Dermis blood vessel endothelial cell (primary cell): ENCODE data around the gene AXIN2. TPM values are rescaled to one million over a fixed set of nuclear protein-coding genes. Genes with fewer than 3 reads are reported as not detected.
"Not testable (repeated sequence)": the region's sequence is repeated elsewhere in the genome, so short reads cannot be mapped to it uniquely, and the experiment has no call there.

Experiments used
- DNase-seq: peaks from one replicate; pipeline ENCODE4 v3.0.0; 2010
- total RNA-seq: library from RNA; depleted of rRNA; stranded (reverse); fragments of >200 nt; gene quantifications from 2 replicates; pipeline ENCODE4 v1.2.3, GENCODE V29; 2014

The AXIN2 gene
- total RNA-seq, 1 donor from 2014 or later = 3.6 TPM

DNA sequence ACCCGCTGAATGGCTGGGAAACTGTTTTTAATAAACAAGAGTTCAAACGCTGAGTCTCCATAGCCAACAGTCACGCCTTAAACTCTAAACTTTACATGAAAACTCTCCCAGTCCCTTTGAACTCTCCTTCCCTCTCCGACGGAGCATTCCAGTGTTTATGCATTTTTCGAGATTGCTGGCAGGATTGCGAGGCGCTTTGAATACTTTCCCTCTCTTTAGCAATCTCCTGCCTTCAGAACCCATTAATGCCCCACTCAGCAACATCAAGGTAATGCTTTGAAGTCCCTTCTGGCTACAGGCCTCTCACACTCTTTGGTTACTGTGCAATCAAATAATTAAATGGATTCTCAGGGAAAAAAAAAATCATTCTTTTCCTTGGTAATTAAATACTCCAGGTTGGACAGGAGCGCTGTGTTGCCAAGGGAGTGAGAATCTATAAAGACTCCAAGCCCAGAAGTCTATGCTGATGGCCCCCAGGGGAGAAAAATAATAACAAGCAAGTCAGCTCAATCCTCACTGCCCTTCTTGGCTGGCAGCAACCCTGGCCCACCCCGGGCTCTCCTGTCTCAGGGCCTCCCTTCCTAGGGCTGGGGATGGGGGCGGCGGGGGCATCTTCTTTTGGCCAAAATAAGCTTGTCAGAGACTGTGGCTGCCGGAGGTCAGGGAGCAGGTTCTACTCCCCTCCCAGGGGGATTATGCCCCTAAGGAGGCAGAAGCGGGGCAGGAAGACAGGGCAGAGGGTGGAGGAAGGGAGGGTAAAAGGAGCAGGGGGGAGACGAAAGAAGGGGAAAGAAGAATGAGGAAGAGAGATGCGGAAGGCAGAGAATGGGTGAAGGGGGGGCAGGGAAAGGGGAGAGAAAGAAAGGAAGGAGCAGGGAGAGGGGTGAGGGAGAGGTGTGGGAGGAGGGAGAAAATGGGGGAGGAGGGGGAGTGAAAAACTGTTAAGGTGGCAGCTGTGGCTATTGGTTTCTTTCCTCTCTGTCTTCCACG lies 45.2 kb downstream of the AXIN2 start:
- DNase-seq = no peak

DNA sequence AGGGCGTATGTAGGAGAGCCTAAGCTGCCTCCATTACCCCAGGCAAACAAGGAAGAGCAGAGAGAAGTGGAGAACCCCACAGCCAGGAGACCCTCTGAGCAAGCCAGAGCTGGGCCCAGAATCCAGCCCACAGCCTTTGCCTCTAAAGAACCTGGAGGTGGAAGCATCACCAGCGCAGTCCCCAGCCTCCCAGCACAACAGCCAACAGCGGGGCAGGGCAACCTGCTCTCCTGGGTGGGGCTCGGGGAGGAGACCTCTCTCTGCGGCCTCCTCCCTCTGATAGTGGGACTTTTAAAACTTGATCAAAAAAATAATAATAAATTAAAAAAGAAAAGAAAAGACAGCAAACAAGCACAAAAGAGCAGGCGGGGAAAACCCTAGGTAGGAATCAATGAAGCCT lies 45.9 kb downstream of the AXIN2 start:
- DNase-seq = no peak

DNA sequence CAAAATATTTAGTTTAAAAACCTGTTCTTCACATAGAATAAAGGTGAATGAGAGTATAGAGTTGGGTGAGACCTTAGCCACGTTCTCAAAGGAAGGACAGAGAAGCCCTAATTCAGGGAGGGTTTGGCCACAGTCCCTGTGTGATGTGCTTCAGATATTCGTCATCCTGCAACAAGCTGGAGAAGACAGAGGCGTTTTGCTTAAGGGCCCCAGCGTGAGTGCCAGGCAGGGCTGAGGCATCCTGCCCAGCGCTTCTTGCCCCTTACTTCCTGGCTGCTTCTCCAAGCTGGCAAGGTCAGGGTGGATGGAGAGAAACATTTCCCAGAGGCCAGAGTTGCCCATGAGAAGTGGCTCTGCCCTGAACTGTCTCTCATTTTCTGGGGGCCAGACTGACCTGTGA lies 46.9 kb downstream of the AXIN2 start:
- no peak for DNase-seq

DNA sequence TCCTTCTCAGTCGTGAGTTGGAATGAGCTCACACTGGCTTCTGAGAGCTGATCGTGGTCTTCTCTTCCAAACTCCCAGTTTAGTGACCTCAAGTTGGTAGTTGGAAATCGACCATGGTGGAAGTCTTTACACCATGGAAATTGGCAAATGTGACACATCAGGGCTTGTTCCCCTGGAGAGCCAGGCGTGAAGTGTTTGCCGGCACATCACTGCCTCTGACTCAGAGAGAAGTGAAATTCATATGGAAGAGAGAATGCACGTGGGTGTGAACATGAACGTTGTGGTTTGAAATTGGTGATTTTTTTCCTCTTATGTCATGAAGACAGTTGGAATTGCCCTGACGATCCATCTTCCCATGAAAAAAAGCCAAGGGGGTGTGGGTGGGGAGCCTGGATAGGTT lies 47.4 kb downstream of the AXIN2 start:
- no peak for DNase-seq

DNA sequence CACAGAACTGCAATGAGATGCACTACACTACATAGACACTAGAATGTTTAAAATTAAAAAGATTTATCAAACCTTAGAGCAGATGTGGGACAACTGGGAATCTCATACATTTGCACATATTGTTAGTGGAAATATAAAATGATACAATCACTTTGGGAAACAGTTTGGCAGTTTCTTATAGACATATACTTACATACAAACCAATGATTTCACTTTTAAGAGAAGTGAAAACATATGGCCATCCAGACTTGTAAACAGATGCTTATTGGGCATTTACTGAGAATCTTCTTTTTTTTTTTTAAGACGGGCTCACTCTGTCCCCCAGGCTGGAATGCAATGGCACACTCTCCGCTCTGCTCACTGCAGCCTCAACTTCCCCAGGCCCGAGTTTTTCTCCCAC lies 50.1 kb downstream of the AXIN2 start:
- no peak for DNase-seq

DNA sequence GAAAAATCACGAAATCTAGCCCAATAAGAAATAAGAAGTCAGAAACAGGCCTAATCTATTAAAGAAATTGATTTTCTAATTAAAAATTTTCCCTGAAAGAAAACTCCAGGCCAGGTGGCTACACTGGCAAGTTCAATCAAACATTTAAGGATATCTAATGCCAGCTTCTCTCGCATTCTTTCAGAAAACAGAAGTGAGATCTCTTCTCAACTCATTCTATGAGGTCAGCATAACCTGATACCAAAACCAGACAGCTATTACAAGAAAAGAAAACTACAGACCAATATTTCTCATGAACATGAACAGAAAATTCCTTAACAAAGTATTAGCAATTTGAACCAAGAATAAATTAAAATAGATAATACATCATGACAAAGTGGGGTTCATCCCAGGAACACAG lies 52.4 kb downstream of the AXIN2 start:
- no peak for DNase-seq

DNA sequence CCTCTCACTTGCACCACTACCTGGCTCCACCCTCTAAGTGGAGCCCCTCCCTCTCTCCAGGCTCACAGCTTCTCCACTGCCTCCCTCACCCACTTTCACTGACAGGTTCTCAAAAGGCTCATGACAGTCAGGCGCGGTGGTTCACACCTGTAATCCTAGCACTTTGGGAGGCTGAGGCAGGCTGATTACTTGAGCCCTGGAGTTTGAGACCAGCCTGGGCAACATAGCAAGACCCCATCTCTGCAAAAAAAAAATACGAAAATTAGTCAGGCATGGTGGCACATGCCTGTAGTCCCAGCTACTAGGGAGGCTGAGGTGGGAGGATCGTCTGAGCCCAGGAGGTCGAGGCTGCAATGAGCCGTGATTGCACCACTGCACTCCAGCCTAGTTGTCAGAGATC lies 56.8 kb downstream of the AXIN2 start:
- not testable (repeated sequence) for DNase-seq

DNA sequence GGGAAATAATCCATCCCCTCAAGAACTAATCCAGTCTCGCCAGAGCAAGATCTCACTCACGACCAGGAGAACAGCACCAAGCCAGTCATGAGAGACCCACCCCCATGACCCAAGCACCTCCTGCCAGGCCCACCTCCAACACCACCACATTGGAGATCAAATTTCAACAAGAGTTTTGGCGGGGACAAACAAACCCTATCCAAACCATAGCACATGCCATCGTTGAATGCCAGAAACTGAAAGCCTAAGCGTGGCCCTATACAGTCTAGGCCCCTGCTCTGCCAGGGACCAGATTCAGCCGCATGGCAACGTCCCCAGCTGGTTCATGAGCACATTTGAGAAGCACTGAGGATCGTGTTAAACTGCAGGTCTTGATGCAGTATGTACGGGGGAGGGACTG lies 57.3 kb downstream of the AXIN2 start:
- DNase-seq = no peak

DNA sequence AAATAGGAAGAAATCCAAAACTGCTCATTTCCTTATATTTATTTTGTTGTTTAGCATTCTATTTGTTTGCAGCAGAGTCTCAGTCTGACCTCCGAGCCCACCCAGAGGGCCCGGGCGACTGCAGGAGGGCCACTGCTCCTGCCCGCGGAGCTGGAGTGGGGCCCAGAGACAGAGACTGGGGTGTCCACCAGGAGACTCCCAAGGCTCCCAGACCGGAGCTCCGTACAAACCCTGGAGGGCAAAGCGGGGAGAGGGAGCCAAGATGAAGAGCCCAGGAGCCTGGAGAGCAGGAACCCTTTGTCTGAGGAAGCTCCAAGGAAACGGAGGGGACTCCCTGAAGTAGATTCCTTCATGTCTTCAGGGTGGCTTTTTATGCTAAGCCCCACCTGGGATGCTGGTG lies 57.9 kb downstream of the AXIN2 start:
- no peak for DNase-seq

DNA sequence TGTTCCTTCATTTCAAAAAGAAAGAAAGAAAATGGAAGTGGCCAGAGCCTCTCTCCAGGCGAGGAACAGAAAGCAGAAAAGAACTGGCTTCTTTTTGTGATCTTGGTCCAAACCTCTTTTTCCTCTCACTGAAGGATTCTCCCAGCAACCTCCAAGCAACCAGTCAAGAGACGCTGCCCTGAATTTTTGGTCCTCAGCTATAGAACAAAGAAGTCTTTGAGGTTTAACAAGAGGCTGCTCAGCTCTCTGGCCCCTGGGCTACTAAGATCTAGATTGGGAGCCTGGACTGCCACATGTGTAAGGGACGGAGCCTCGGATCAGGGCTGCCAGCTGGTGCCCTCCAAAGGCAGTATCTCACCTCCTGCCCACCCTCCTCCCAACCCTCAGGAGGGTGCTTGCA lies 62.6 kb downstream of the AXIN2 start:
- DNase-seq = no peak

DNA sequence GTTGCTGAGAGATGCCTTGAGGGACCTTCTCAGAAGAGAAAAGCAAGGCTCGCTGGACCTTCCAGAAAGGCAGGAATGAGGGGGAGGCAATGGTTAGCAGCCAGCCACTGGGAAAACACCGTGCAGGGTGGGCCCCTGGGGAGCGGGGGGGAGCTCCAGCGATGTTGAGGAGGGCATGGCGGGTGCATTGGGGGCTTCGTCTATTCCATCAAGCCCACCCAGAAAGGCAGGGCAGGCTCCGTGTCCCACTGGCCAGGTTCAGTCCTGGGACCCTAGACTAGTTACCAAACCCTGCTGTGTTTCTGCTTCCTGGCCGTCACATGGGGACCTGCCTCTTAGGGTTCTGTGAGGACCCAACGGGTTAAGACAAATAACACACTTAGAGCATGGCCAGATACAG lies 64.6 kb downstream of the AXIN2 start:
- DNase-seq = no peak

DNA sequence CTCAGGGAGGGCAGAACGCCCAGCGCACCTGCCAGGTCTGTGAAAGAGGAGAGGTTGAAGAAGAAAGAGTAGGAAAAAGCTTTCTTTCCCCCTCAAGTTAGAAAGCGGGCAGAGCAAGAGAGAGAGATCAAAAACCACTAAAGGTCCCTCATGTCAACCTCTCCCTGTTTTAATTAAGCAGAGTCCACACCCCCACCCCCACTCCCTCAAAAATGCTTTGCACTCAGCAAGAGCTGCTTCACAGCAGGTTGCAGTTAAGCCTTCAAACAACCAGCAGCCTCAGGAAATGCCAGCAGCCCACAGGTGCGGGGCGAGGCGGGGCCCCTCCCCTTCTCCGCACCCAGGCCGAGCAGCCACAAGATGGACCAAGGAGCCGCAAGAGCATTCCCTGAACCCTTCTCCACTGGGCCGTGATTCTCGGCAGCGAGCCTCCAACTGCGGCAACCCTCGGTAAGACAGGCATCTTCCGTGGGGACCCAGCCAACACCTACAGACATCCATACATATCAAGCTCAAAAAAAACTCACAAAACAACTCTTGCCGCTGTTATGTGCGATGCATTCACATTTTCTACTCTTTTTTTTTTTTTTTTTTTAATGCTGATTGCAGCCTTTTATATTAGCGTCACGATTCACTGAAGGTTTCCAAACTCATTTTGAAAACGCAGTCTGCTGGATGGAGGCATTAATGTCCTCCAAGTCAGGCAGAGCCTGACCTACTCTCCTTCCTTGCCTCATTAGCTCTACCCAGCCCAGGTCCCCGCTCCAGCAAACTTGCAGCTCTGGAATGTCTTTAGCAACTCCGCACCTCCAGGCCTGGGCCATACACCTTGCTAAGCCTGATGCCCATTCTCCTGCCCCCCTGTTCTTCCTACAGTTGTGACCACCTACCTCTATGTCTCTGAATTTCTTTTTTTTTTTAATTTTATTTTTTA lies 66.1 kb downstream of the AXIN2 start:
- no peak for DNase-seq

DNA sequence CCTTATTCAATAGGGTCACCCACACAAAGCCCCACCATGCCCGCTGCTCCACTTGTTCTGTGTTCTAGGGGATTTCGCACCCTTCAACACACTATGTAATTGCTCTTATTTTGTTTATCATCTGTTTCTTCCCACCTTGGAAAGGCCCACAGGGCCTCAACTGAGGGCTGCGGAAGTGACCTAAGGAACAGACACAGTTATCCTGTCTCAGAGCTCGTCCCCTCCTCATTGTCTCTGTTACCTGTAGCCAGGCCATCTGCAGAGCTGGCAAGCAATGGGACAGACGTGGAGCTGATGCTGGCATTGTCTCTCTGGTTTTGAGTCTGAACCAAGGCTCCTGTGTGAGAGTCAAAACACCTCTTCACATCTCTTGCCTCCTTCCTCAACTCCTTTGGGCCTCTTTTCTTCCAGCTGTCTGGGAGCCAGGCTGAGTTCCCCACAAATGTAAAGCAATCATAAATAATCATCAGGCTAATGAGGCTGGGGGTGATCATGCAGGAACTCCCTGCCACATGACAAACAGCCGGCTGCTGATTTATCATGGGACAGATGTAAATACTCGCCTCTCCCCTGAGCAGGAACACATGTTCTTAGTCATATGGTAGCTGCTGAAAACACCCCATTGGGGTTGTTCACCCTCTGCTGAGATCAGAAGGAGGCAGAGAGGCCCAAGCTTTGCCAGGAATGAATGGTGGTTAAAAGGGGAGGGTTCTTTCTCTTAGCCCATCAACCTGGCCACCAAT lies 71.9 kb downstream of the AXIN2 start:
- no peak for DNase-seq

DNA sequence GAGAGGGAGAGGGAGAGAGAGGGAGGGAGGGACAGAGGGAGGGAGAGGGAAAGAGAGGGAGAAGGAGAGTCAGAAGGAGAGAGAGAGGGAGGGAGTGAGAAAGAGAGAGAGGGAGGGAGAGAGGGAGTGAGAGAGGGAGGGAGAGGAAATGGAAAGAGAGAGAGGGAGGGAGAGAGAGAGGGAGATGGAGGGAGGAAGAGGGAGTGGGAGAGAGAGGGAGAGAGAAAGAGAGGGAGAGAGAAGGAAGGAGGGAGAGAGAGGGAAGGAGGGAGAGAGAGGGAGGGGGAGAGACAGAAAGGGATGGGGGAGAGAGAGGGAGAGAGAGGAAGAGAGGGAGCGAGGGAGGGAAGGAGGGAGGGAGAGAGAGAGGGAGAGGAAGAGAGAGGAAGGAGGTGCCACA lies 72.8 kb downstream of the AXIN2 start:
- DNase-seq = no peak

DNA sequence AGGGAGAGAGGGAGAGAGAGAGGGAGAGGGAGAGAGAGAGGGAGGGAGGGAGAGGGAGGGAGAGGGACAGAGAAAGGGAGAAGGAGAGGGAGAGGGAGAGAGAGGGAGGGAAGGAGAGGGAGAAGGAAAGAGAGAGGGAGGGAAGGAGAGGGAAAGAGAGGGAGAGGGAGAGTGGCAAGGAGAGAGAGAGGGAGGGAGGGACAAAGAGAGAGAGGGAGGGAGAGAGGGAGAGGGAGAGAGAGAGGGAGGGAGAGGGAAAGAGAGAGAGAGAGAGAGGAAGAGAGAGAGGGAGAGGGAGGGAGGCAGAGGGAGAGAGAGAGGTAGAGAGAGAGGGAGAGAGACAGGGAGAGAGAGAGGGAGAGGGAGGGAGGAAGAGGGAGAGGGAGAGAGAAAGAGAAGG lies 73.5 kb downstream of the AXIN2 start:
- DNase-seq = no peak

DNA sequence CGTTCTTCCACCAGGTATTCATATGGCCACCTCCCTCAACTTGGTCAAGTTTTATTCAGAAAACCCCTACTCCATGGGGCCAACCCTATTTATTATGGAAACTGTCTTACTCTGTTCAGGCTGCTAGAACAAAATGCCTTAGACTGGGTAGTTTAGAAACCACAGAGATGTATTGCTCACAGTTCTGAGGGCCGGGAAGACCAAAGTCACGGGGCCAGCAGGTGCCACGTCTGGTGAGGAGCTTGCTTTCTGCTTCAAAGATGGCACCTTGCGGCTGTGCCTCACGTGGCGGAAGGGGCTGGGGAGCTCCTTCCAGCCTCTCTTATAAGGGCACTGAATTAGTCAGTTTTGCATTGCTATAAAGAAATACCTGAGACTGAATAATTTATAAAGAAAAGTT lies 74.3 kb downstream of the AXIN2 start:
- no peak for DNase-seq

DNA sequence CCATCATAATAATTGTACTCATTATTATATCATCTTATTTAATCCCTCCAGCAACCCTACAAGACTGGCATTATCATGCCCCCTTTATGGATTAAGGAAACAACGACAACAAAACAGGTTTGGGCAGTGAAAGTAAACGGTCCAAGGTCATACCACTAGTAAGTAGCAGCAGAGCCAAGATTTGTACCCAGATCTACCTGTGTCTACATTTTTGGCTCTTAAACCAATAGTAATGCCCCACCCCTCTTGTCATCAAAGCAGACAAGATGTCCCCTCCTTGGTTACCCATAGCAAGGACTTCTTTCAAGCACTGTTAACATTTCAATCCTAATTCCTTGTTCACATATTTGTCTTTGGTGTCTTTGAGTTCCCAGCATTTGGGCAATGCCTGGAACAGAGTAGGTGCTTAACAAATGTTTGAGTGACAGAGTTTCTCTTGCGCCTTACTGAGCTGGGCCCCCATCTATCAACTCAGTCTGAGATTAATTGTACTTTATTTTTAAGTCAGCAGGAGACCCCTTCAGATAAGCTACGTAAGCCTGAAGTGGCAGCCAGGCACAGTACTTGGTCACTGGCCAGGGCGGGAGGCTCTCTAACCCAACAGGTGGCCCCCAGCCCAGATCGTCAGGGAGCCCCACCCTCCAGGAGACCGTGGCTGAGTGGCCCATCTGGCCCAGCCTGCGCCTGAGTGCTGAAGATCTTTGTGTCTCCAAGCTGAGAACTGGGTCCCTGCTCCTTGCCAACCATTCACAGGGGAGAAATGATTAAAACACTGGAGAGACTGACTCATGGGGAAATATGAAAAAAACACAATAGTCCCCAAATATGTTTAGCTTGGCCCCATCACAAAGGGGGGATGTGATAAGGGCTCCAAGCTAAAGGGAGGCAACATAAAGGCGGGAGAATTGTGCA lies 75.8 kb downstream of the AXIN2 start:
- peak; percentile 42 for DNase-seq

DNA sequence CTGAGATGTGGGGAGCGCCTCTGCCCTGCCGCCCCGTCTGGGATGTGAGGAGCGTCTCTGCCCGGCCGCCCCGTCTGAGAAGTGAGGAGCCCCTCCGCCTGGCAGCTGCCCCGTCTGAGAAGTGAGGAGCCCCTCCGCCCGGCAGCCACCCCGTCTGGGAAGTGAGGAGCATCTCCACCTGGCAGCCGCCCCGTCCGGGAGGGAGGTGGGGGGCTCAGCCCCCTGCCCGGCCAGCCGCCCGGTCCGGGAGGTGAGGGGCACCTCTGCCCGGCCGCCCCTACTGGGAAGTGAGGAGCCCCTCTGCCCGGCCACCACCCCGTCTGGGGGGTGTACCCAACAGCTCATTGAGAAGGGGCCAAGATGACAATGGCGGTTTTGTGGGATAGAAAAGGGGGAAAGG lies 77.0 kb downstream of the AXIN2 start:
- not testable (repeated sequence) for DNase-seq

DNA sequence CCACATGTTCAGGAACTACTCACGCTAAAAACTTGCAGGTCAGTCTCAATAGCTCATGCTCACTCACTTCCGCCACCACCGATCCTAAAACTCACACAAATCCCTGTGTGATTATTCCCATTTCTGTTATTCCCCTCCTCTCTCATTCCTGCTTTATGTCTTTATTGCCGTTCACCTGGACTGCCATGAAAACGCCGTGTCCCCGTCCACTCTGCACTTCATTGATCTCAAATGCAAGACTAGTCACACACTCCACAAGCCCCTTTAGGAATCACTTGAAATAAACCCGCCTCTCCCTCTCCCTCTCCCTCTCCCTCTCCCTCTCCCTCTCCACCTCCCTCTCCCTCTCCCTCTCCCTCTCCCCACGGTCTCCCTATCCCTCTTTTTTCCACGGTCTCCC lies 78.0 kb downstream of the AXIN2 start:
- no peak for DNase-seq

DNA sequence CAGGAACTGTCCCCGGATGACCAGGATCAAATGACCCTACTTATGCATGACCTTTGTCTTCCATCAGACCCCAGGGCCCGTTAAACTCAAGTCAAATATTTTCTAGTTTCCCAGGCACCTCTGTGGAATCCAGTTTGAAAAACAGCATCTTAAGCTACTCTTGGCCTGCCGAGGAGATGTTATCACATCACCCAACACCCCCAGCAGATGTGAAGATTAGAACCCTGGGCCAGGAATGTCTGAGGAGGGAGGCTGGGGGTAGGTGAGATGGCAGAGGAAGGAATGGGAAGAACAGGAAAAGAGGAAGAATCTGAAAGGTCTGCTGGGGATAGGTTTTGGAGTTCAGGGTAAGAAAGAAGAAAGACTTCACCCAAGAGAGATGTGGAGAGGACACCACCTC lies 79.2 kb downstream of the AXIN2 start:
- no peak for DNase-seq

DNA sequence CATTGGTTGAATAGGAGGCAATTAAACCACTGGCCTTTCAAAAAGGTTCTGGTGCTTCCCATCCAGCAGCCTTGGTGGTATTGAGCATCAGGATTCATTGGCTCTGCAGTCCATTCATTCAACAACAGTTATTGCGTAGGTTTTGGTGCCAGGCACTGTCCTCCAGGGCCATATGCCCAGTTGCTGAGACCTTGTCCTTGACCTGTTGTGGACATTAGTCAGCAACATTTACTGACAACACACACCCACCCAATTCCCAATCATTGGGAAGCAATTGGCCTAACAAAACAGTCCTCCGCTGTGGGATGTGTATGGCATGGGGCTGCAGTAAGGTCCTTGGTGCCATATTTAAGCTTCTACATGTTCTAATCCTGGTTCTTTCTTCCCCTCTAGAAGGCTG lies 82.2 kb downstream of the AXIN2 start:
- no peak for DNase-seq
